ENCODE measurements around the gene ABCB8. TPM values are rescaled to one million over a fixed set of nuclear protein-coding genes. Genes with fewer than 3 reads are reported as not detected.

Gene ABCB8
- total RNA-seq, 3 donors from 2014 or later, result 48.1 to 54.6 (median 48.5) TPM

DNA sequence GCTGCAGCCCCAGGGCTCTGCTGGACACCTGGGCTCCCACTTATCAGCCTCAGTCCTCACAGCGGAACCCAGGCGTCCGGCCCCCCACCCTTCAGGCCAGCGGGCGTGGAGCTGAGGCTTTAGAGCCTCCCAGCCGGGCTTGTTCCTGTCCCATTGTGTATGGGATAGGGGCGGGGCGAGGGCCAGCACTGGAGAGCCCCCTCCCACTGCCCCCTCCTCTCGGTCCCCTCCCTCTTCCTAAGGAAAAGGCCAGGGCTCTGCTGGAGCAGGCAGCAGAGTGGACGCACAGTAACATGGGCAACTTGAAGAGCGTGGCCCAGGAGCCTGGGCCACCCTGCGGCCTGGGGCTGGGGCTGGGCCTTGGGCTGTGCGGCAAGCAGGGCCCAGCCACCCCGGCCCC is 34.7 kb upstream of the ABCB8 start:
- peaks cover 4% of the 10 kb centered on the region for H3K36me3 Mint-ChIP-seq (ENCODE audit: insufficient read depth)
- H3K4me1 Mint-ChIP-seq (ENCODE audit: low read depth), result peaks cover 35% of the 10 kb centered on the region
- peaks cover 2% of the 10 kb centered on the region for H3K27me3 Mint-ChIP-seq (ENCODE audit: low read depth)
- H3K4me3 Mint-ChIP-seq, result no peak overlapping the region
- H3K9me3 Mint-ChIP-seq, result peaks cover 19% of the 10 kb centered on the region
- ATAC-seq (no peak), DNase-seq (no peak)

- Mint-ChIP-seq H3K4me1 (ENCODE audit: low read depth) (peaks cover 37% of the 10 kb centered on the region), H3K36me3 (ENCODE audit: insufficient read depth) (peaks cover 4% of the 10 kb centered on the region), H3K4me3 (no peak overlapping the region), H3K27me3 (ENCODE audit: low read depth) (peaks cover 2% of the 10 kb centered on the region), H3K9me3 (peaks cover 19% of the 10 kb centered on the region)
- ATAC-seq, result peak; percentile 65 to 68
- no peak for DNase-seq
These were observed 34.0 kb upstream of the ABCB8 start for GRCh38 chr7:150994141-150994837.

DNA sequence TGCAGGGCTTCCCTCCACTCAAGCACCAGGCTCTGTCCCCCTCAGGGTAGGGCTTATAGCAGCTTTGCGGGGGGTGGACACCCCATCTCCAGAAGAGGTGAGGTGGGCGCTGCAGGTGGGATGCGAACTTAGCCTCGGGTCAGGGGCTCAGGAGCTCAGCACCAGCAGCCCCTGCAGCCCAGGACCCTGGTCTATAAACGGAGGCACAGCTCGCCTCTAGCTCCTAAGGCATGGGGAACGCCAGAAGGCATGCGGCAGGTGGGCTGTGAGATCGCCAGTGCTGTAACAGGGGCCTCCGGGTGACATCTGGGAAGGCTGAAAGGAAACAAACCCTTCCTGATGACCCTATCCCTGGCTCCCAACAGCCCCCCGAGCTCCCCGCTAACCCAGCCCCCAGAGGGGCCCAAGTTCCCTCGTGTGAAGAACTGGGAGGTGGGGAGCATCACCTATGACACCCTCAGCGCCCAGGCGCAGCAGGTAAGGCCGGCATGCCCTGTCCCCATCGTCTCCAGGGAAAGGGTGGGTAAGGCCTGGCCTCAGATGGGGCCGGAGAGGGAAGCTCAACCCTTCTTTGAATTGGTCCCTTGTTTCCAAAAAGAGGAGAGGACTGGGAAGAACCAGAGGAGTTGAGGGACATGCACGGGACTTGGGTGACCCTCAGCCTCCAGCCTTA is 33.3 kb upstream of the ABCB8 start:
- Mint-ChIP-seq H3K4me1 (ENCODE audit: low read depth) (peaks cover 37% of the 10 kb centered on the region), H3K27me3 (ENCODE audit: low read depth) (peaks cover 2% of the 10 kb centered on the region), H3K9me3 (peaks cover 15% of the 10 kb centered on the region), H3K36me3 (ENCODE audit: insufficient read depth) (peaks cover 4% of the 10 kb centered on the region), H3K4me3 (no peak overlapping the region)
- ATAC-seq, result no peak
- no peak for DNase-seq

DNA sequence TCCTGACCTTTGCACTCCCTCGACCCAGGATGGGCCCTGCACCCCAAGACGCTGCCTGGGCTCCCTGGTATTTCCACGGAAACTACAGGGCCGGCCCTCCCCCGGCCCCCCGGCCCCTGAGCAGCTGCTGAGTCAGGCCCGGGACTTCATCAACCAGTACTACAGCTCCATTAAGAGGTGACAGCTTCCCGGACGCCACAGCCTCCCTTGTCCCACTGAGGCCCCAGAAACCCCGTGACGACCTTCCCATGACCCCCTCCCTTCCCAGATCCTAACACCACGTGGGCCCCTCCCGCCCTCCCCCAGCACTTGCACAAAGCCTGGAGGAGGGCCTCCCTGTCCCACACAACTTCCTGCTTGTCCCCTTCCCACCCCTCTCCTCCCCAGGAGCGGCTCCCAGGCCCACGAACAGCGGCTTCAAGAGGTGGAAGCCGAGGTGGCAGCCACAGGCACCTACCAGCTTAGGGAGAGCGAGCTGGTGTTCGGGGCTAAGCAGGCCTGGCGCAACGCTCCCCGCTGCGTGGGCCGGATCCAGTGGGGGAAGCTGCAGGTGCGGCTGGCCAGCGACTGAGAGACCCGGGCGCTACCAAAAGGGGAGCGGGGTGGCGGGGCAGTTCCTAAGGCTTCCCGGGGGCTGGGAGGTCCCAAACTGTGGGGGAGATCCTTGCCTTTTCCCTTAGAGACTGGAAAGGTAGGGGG is 31.7 kb upstream of the ABCB8 start:
- no peaks in the 10 kb centered on the region for H3K36me3 Mint-ChIP-seq (ENCODE audit: insufficient read depth)
- H3K4me3 Mint-ChIP-seq, result no peak overlapping the region
- DNase-seq (no peak), ATAC-seq (peak; percentile 32 to 35)
- peaks cover 2% of the 10 kb centered on the region for H3K27me3 Mint-ChIP-seq (ENCODE audit: low read depth)
- H3K9me3 Mint-ChIP-seq, result no peaks in the 10 kb centered on the region
- H3K4me1 Mint-ChIP-seq (ENCODE audit: low read depth), result peaks cover 39% of the 10 kb centered on the region

- Mint-ChIP-seq H3K9me3 (no peaks in the 10 kb centered on the region), H3K4me3 (no peak overlapping the region), H3K36me3 (ENCODE audit: insufficient read depth) (peaks cover 2% of the 10 kb centered on the region), H3K4me1 (ENCODE audit: low read depth) (peaks cover 39% of the 10 kb centered on the region), H3K27me3 (ENCODE audit: low read depth) (peaks cover 2% of the 10 kb centered on the region)
- no peak for ATAC-seq
- no peak for DNase-seq
These were observed 31.2 kb upstream of the ABCB8 start for GRCh38 chr7:150997075-150997511.

DNA sequence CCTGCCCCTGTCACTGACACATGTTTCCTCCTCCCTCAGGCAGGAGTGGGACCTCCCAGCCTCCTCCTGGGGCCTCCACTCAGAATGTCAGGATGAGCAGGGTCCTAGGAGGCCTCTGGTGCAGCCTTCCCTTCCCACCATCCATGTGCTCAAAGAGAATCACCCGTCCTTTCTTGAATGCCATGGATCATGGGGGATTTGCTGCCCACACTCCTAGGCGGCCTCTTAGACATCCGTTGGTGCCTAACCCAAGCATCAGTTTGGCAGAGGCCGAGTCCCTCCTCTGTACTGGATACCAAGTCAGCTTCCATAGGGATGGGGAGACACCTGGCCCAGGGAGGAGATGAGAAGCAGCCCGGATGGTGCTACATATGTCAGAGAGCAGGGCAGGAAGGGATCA is 30.4 kb upstream of the ABCB8 start:
- Mint-ChIP-seq H3K36me3 (ENCODE audit: insufficient read depth) (peaks cover 2% of the 10 kb centered on the region), H3K4me3 (no peak overlapping the region), H3K27me3 (ENCODE audit: low read depth) (no peaks in the 10 kb centered on the region), H3K4me1 (ENCODE audit: low read depth) (peaks cover 37% of the 10 kb centered on the region), H3K9me3 (no peaks in the 10 kb centered on the region)
- no peak for ATAC-seq
- no peak for DNase-seq

DNA sequence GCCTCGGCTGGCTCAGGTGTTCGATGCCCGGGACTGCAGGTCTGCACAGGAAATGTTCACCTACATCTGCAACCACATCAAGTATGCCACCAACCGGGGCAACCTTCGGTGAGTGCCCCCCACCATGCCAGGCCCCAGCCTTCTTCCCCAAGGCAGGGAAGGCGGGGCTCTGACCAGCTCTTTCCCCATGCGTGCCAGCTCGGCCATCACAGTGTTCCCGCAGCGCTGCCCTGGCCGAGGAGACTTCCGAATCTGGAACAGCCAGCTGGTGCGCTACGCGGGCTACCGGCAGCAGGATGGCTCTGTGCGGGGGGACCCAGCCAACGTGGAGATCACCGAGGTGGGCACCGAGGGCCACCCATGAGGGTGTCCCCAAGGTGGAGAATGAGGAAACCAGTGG is 29.9 kb upstream of the ABCB8 start:
- Mint-ChIP-seq H3K4me3 (no peak overlapping the region), H3K36me3 (ENCODE audit: insufficient read depth) (peaks cover 2% of the 10 kb centered on the region), H3K4me1 (ENCODE audit: low read depth) (peaks cover 37% of the 10 kb centered on the region), H3K9me3 (no peaks in the 10 kb centered on the region), H3K27me3 (ENCODE audit: low read depth) (no peaks in the 10 kb centered on the region)
- DNase-seq (no peak), ATAC-seq (no peak)

DNA sequence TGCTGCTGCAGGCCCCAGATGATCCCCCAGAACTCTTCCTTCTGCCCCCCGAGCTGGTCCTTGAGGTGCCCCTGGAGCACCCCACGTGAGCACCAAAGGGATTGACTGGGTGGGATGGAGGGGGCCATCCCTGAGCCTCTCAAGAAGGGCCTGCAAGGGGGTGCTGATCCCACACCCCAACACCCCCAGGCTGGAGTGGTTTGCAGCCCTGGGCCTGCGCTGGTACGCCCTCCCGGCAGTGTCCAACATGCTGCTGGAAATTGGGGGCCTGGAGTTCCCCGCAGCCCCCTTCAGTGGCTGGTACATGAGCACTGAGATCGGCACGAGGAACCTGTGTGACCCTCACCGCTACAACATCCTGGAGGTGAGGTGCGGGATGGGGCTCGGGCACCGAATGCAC is 29.2 kb upstream of the ABCB8 start:
- no peak for DNase-seq
- H3K36me3 Mint-ChIP-seq (ENCODE audit: insufficient read depth), result peaks cover 2% of the 10 kb centered on the region

GRCh38 chr7:150999497-151000230 is 28.6 kb upstream of the ABCB8 start:
- H3K4me1 Mint-ChIP-seq (ENCODE audit: low read depth), result peaks cover 31% of the 10 kb centered on the region
- H3K36me3 Mint-ChIP-seq (ENCODE audit: insufficient read depth), result peaks cover 4% of the 10 kb centered on the region
- no peaks in the 10 kb centered on the region for H3K27me3 Mint-ChIP-seq (ENCODE audit: low read depth)
- DNase-seq (no peak), ATAC-seq (no peak)
- H3K4me3 Mint-ChIP-seq, result no peak overlapping the region
- H3K9me3 Mint-ChIP-seq, result no peaks in the 10 kb centered on the region

More for the DNA sequence above, 29.2 kb upstream of the ABCB8 start:
- Mint-ChIP-seq H3K4me1 (ENCODE audit: low read depth) (peaks cover 35% of the 10 kb centered on the region), H3K27me3 (ENCODE audit: low read depth) (no peaks in the 10 kb centered on the region), H3K9me3 (no peaks in the 10 kb centered on the region), H3K4me3 (no peak overlapping the region)
- no peak for ATAC-seq

DNA sequence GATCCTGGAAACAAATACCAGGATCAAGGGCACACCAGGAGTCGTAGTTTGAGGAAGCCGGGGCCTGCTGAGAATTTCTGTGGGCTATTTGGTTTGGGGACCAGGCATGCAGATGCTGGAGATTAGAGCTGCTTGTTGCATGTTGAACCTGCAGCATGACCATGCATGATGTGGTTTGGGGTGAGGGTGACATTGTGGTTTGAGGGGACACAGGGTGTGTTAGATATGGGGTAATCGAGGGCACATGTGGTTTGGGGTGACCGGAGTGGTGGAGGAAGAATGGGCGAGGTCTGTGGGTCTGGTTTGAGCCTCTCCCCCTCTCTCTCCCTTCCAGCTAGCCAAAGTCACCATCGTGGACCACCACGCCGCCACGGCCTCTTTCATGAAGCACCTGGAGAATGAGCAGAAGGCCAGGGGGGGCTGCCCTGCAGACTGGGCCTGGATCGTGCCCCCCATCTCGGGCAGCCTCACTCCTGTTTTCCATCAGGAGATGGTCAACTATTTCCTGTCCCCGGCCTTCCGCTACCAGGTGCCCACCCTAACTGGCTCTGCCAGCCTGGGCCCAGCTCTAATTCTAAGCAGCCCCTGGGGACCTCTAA is 27.3 kb upstream of the ABCB8 start:
- ATAC-seq, result no peak
- DNase-seq, result no peak
- no peaks in the 10 kb centered on the region for H3K9me3 Mint-ChIP-seq
- H3K36me3 Mint-ChIP-seq (ENCODE audit: insufficient read depth), result peaks cover 4% of the 10 kb centered on the region
- peaks cover 26% of the 10 kb centered on the region for H3K4me1 Mint-ChIP-seq (ENCODE audit: low read depth)
- no peaks in the 10 kb centered on the region for H3K27me3 Mint-ChIP-seq (ENCODE audit: low read depth)
- H3K4me3 Mint-ChIP-seq, result no peak overlapping the region

GRCh38 chr7:151001546-151001945 is 26.7 kb upstream of the ABCB8 start:
- ATAC-seq (no peak), DNase-seq (no peak)
- Mint-ChIP-seq H3K4me1 (ENCODE audit: low read depth) (peaks cover 25% of the 10 kb centered on the region), H3K4me3 (no peak overlapping the region), H3K27me3 (ENCODE audit: low read depth) (no peaks in the 10 kb centered on the region), H3K9me3 (no peaks in the 10 kb centered on the region), H3K36me3 (ENCODE audit: insufficient read depth) (peaks cover 4% of the 10 kb centered on the region)

GRCh38 chr7:151003572-151003971 is 24.7 kb upstream of the ABCB8 start:
- Mint-ChIP-seq H3K36me3 (ENCODE audit: insufficient read depth) (peaks cover 4% of the 10 kb centered on the region), H3K4me1 (ENCODE audit: low read depth) (peaks cover 23% of the 10 kb centered on the region), H3K9me3 (no peaks in the 10 kb centered on the region), H3K4me3 (no peak overlapping the region), H3K27me3 (ENCODE audit: low read depth) (no peaks in the 10 kb centered on the region)
- no peak for ATAC-seq
- DNase-seq, result no peak

DNA sequence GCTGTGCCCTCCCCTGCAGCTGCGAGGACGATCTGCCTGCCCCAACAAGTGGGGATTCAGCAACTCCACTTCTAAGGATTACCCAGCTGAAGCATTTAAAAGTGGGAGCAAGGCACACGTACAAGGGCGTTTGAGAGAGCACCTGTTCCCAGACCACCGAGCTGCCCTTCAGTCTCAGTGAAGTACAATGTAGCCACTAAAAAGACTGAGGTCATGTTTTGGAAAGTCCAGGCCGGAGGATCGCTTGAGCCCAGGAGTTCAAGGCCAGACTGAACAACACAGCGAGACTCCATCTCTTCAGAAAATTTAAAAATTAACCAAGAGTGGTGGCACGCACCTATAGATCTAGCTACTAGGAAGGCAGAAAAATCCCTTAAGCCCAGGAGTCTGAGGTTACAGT is 22.7 kb upstream of the ABCB8 start:
- Mint-ChIP-seq H3K4me3 (no peak overlapping the region), H3K9me3 (no peaks in the 10 kb centered on the region), H3K27me3 (ENCODE audit: low read depth) (no peaks in the 10 kb centered on the region), H3K4me1 (ENCODE audit: low read depth) (peaks cover 27% of the 10 kb centered on the region), H3K36me3 (ENCODE audit: insufficient read depth) (peaks cover 4% of the 10 kb centered on the region)
- ATAC-seq (no peak), DNase-seq (no peak)

Data from activated T-cell treated with anti-CD3 and anti-CD28 coated beads, Interleukin-2, amount 50 U/mL, for 4 hours (primary cell).